AG04449 (cell line): ENCODE results near the gene C1QL2.

ENCODE experiments used
- CTCF ChIA-PET: fragments of 350-600 bp; formaldehyde crosslinking; extraction: SDS; loops from one replicate; lab custom pipeline; 2021; ENCODE audit warnings: antibody characterized with exemption; lab: Yijun Ruan, JAX
- POLR2A ChIA-PET: fragments of 400-600, 350-600 bp; formaldehyde crosslinking; extraction: SDS; loops from one replicate; lab custom pipeline; 2020; ENCODE audit warnings: antibody characterized with exemption, inconsistent platforms; lab: Yijun Ruan, JAX
- DNase-seq: peaks from one replicate; pipeline ENCODE4 v3.0.0-alpha.2; 2010; ENCODE audit warnings: low read depth, low spot score
- H3K4me3 ChIP-seq: 2 replicates; pipeline ENCODE4 v1.5.1; 2011; ENCODE audit warnings: low read depth, mild to moderate bottlenecking, control low read depth, low read length
- TF ChIP-seq, protein P1 (sequence below): IDR thresholded peaks from one replicate; pipeline ENCODE4 v1.5.1; 2011; ENCODE audit warnings: mild to moderate bottlenecking, moderate library complexity, low read length, control low read depth, inconsistent platforms; ENCODE audit not compliant: insufficient read depth; ENCODE audit errors: missing control alignments

The C1QL2 gene

DNA sequence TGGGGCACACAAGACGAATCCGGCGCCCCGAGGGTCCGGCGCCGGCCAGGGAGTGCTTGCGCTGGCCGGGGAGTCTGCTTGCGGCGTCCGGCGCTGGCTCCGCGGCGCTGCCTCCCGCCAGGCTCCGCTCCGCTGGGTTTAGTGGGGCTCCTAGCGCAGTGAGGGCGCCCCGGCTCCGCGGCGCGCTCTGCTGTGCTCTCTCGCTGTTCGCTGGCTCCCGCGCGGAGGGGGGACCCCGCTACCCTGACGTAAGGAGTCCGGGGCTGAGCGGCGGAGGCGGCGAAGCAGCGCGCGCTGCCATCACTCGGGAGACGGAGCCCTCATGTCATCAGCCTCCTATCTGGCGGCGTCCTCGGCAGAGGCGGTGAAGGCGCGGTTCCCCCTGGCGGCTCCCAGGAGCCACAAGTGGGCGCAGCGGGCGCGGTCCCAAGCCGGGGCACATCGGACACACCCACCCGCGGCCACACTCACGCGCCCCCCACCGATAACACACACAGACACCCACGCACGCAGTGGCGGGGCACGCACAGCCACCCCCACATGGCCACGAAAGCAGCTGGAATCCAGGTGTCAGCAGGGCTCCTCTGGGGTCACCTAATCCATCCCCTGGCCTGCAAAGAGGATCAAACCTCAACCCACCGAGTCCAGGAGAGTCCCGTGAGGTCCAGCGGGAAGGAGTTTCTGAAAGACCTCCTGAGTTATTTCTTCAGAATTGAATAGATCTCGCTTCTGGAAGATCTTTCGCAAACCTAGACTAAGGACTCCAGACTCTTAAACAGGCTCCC, at the start of gene C1QL2:
C1QL2 (minus strand) TSS at position 189 of the 785 bp plus-strand sequence. CDS start 482 bp downstream, outside the sequence.
- POLR2A ChIA-PET: no interaction called here

DNA sequence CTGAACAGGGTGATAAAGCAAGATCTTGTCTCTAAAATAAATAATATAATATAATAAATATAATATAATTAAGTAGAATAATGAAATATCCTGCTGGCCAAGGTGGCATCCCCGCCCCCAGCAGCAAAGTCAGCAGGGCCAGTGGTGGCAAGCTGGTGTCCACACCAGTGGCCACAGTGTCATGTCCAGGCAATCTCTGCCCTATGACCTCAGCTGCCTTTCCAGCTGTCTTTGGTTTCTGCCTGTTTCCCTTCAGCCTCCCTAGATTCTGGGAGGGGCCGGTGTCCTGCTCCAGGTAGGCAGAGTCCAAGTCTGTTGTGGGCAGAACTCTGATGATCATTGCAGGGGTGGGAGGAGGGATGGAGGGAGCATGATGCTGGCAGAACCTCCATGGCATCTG, 48.9 kb upstream of the C1QL2 start:
- DNase-seq: no peak
- TF ChIP-seq, protein P1, sequence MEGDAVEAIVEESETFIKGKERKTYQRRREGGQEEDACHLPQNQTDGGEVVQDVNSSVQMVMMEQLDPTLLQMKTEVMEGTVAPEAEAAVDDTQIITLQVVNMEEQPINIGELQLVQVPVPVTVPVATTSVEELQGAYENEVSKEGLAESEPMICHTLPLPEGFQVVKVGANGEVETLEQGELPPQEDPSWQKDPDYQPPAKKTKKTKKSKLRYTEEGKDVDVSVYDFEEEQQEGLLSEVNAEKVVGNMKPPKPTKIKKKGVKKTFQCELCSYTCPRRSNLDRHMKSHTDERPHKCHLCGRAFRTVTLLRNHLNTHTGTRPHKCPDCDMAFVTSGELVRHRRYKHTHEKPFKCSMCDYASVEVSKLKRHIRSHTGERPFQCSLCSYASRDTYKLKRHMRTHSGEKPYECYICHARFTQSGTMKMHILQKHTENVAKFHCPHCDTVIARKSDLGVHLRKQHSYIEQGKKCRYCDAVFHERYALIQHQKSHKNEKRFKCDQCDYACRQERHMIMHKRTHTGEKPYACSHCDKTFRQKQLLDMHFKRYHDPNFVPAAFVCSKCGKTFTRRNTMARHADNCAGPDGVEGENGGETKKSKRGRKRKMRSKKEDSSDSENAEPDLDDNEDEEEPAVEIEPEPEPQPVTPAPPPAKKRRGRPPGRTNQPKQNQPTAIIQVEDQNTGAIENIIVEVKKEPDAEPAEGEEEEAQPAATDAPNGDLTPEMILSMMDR: no peak
- CTCF ChIA-PET: interaction anchor here (1.5 kb wide), 1 partner anchor 61 kb away, joined by 3 read pairs; no protein-coding TSS in a partner anchor
- H3K4me3 ChIP-seq: no peak overlapping the region
- POLR2A ChIA-PET: no interaction called here

More for the DNA sequence above, at the start of gene C1QL2:
- CTCF ChIA-PET: no interaction called here
- H3K4me3 ChIP-seq: no peak within 1 kb of the TSS
- TF ChIP-seq, protein P1: no peak
- no peak for DNase-seq

DNA sequence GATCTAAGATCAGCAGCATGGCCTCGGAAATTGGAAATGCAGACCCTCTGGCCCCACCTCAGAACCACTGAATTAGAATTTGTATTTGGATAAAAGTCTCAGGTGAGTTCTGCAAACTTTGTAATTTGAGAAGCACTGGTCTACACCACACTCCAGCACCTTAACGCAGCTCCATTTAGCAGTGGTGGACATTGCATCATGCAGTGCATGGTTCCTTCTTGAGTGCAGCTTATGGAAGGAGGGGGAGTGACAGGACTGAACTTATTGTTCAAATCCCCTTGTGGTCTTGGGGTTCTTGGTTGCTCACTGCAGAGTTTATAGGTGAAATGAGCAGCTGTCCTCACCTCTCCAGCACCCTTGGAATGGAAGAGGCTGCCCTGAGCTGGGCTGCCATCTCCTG, 47.6 kb upstream of the C1QL2 start:
- TF ChIP-seq, protein P1: no peak
- no peak overlapping the region for H3K4me3 ChIP-seq
- ChIA-PET POLR2A (no interaction called here), CTCF (interaction anchor here (0.6 to 1.5 kb wide), 2 partner anchors 13 to 63 kb away, joined by 3 read pairs; no protein-coding TSS in a partner anchor)
- no peak for DNase-seq

DNA sequence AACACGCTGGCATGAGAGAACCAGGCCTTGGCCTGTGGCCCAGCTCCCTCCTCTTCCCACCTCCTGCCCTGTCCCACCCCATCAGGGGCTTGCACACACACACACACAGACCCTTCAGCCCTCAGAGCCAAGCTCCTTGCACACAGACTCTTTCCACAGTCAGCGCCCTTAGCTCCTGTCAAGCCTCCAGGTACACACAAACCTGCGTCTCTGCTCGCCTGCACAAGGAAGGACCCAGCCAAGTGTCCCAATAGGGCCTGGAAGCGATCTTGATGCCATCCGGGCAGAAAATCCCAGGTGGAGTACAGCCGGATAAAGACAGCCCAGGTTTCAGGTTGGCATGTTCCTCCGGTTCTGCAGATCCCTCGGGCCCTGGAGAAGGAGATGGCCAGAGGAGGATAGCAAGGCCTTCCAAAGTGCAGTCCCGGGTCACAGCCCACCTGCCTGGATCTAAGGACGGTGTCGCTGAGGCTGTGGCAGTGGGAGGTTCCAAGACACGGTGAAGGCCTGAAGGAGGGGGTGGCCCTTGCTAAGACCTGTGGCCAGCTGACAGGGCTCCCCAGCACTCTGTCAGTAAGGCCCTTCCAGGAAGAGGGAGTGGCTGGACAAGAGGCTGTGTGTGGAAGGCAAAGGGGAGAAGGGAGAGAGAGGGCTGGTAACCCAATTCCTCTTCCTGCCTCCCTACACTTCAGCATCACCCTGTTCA, 46.6 kb upstream of the C1QL2 start:
- TF ChIP-seq, protein P1: no peak
- ChIA-PET POLR2A (no interaction called here), CTCF (no interaction called here)
- no peak for DNase-seq
- H3K4me3 ChIP-seq: no peak overlapping the region

DNA sequence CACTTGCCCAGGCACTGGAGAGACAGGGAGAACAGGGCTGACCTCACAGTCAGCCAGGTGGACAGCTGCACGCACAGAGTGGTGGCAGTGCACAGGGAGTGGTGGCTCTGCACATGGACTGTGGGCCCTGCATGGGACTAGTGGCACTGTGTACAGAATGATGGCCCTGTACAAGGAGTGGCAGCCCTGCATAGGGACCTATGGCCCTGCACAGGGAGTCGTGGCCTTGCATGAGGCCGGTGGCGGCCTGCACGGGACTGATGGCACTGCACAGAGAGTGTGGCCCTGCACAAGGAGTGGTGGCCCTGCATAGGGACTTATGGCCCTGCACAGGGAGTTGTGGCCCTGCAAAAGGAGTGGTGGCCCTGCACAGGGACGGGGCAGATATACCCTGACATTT, 46.0 kb upstream of the C1QL2 start:
- no peak overlapping the region for H3K4me3 ChIP-seq
- ChIA-PET POLR2A (no interaction called here), CTCF (no interaction called here)
- TF ChIP-seq, protein P1: no peak
- DNase-seq: no peak
